Mesenchymal stem cell (in vitro differentiated cells and primary cell): ENCODE data around the gene TC2N.
"Not testable (repeated sequence)": the region's sequence is repeated elsewhere in the genome, so short reads cannot be mapped to it uniquely, and the experiment has no call there.

Source experiments
- DNase-seq: peaks from one replicate; pipeline ENCODE4 v3.0.0-alpha.2; 2013
- H2AFZ ChIP-seq: one replicate; pipeline ENCODE4 v1.6.1; 2013; ENCODE audit warnings: low read depth, mild to moderate bottlenecking, control low read depth, inconsistent platforms, low read length, moderate library complexity
- H2AK5ac ChIP-seq: 2 replicates; pipeline ENCODE4 v1.6.1; 2013; ENCODE audit warnings: low read length, moderate library complexity, mild to moderate bottlenecking, inconsistent platforms; ENCODE audit not compliant: severe bottlenecking
- H2BK120ac ChIP-seq: one replicate; pipeline ENCODE4 v1.6.1; 2013; ENCODE audit warnings: low read depth, mild to moderate bottlenecking, inconsistent platforms, low read length, moderate library complexity
- H2BK12ac ChIP-seq, 2 experiments: one replicate each; pipeline ENCODE4 v1.6.1; 2013; ENCODE audit warnings: inconsistent platforms in 2 of 2, low read length in 2 of 2, mild to moderate bottlenecking in 2 of 2, moderate library complexity in 2 of 2, control low read depth in 1 of 2
- H2BK15ac ChIP-seq: one replicate; pipeline ENCODE4 v1.6.1; 2013; ENCODE audit warnings: mild to moderate bottlenecking, low read depth, inconsistent platforms; ENCODE audit not compliant: poor library complexity, severe bottlenecking
- H2BK5ac ChIP-seq: 2 replicates; pipeline ENCODE4 v1.6.1; 2013; ENCODE audit warnings: low read depth, mild to moderate bottlenecking, low read length, control low read depth, inconsistent platforms; ENCODE audit not compliant: poor library complexity, severe bottlenecking
- H3K14ac ChIP-seq, 2 experiments: one replicate each; pipeline ENCODE4 v1.6.1; 2013; ENCODE audit warnings: inconsistent platforms in 2 of 2, low read length in 2 of 2, control low read depth in 1 of 2, mild to moderate bottlenecking in 1 of 2, moderate library complexity in 1 of 2
- H3K18ac ChIP-seq, 2 experiments: one replicate each; pipeline ENCODE4 v1.6.1; 2013; ENCODE audit warnings: inconsistent platforms in 2 of 2, low read length in 2 of 2, control low read depth in 1 of 2, low read depth in 1 of 2, mild to moderate bottlenecking in 1 of 2
- H3K23ac ChIP-seq, 2 experiments: one replicate each; pipeline ENCODE4 v1.6.1; 2013; ENCODE audit warnings: inconsistent platforms in 2 of 2, low read length in 2 of 2, mild to moderate bottlenecking in 2 of 2, moderate library complexity in 2 of 2, control low read depth in 1 of 2
- H3K27ac ChIP-seq: 2 replicates; pipeline ENCODE4 v1.5.1; 2013; ENCODE audit warnings: mild to moderate bottlenecking, moderate library complexity, low read length, control low read depth, inconsistent platforms; ENCODE audit not compliant: poor library complexity, severe bottlenecking
- H3K27me3 ChIP-seq, 2 experiments: 2 replicates each; pipeline versions ENCODE4 v1.6.1 to v1.7.0; 2013; ENCODE audit warnings: low read length in 2 of 2, mild to moderate bottlenecking in 2 of 2, moderate library complexity in 2 of 2, control low read depth in 1 of 2, inconsistent platforms in 1 of 2; ENCODE audit not compliant: control insufficient read depth in 1 of 2, insufficient read depth in 1 of 2
- H3K36me3 ChIP-seq, 2 experiments: 2 replicates each; pipeline versions ENCODE4 v1.6.1 to v1.7.0; 2013; ENCODE audit warnings: low read length in 2 of 2, control low read depth in 1 of 2, inconsistent platforms in 1 of 2, low read depth in 1 of 2, mild to moderate bottlenecking in 1 of 2; ENCODE audit not compliant: insufficient read depth in 2 of 2, control insufficient read depth in 1 of 2
- H3K4ac ChIP-seq, 2 experiments: one replicate each; pipeline ENCODE4 v1.6.1; 2013; ENCODE audit warnings: inconsistent platforms in 2 of 2, low read length in 2 of 2, mild to moderate bottlenecking in 2 of 2, moderate library complexity in 2 of 2, control low read depth in 1 of 2, low read depth in 1 of 2
- H3K4me1 ChIP-seq: 2 replicates; pipeline ENCODE4 v1.6.1; 2013; ENCODE audit warnings: low read depth, low read length, control low read depth; ENCODE audit not compliant: control insufficient read depth, insufficient read depth
- H3K4me2 ChIP-seq: 2 replicates; pipeline ENCODE4 v1.6.1; 2013; ENCODE audit warnings: low read length, mild to moderate bottlenecking, inconsistent platforms; ENCODE audit not compliant: poor library complexity, severe bottlenecking
- H3K4me3 ChIP-seq, 2 experiments: 2 replicates each; pipeline versions ENCODE4 v1.5.1 to v1.7.0; 2013; ENCODE audit warnings: low read length in 2 of 2, mild to moderate bottlenecking in 2 of 2, control low read depth in 1 of 2, low read depth in 1 of 2; ENCODE audit not compliant: insufficient read depth in 1 of 2
- H3K79me1 ChIP-seq: replicated peaks from 2 replicates; pipeline ENCODE4 v1.6.1; 2013; ENCODE audit warnings: mild to moderate bottlenecking, control low read depth, low read length, inconsistent platforms; ENCODE audit not compliant: poor library complexity, severe bottlenecking
- H3K9ac ChIP-seq: 2 replicates; pipeline ENCODE4 v1.7.0; 2013; ENCODE audit warnings: mild to moderate bottlenecking, low read length, moderate library complexity
- H3K9me3 ChIP-seq: 2 replicates; pipeline ENCODE4 v1.7.0; 2013; ENCODE audit warnings: mild to moderate bottlenecking, low read length; ENCODE audit not compliant: control insufficient read depth
- H4K8ac ChIP-seq: one replicate; pipeline ENCODE4 v1.6.1; 2013; ENCODE audit warnings: inconsistent platforms, mild to moderate bottlenecking, low read length, moderate library complexity
- H4K91ac ChIP-seq: one replicate; pipeline ENCODE4 v1.6.1; 2013; ENCODE audit warnings: mild to moderate bottlenecking, low read length, inconsistent platforms
- WGBS: methylation state at CpG from one replicate; pipeline ENCODE4 v1.1.7; 2013; ENCODE audit warnings: mixed read lengths; 5-methylcytosine and 5-hydroxymethylcytosine counted together

The TC2N gene

GRCh38 chr14:91898372-91898771 is 31.0 kb upstream of the TC2N start:
- 84% methylated on average over 5 of the region's 5 CpGs for WGBS
- Histone ChIP-seq H2BK15ac (no peak overlapping the region), H2BK5ac (no peak overlapping the region), H4K91ac (no peak overlapping the region), H2BK12ac (no peak overlapping the region), H3K4ac (no peak overlapping the region), H3K79me1 (no peaks in the 10 kb centered on the region), H3K18ac (no peak overlapping the region), H3K4me3 (no peak overlapping the region), H3K4me1 (peaks cover 5% of the 10 kb centered on the region), H3K4me2 (no peak overlapping the region), H2AFZ (no peak overlapping the region), H3K27ac (no peak overlapping the region), H3K9me3 (no peaks in the 10 kb centered on the region), H2AK5ac (no peak overlapping the region), H3K14ac (no peak overlapping the region), H3K9ac (no peak overlapping the region), H4K8ac (no peak overlapping the region), H3K27me3 (peaks cover 0 to 12% of the 10 kb centered on the region in 2 experiments), H3K23ac (no peak overlapping the region), H2BK120ac (no peak overlapping the region), H3K36me3 (no peaks in the 10 kb centered on the region)
- no peak for DNase-seq

DNA sequence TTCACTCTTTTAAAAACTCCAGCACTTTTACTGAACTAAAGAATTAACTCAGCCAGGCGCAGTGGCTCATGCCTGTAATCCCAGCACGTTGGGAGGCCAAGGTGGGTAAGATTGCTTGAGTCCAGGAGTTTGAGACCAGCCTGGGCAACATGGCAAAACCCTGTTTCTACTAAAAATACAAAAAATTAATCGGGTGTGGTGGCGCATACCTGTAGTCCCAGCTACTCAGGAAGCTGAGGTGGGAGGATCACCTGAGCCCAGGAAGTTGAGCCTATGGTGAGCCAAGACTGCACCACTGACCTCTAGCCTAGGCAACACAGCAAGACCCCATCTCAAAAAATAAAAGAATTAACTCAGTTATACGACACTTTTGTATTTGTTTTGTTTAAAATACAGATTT is 30.4 kb upstream of the TC2N start:
- not testable (repeated sequence) for H3K9ac ChIP-seq, DNase-seq, H3K4me2 ChIP-seq, H2BK120ac ChIP-seq, H4K8ac ChIP-seq, H3K36me3 ChIP-seq, H2BK5ac ChIP-seq, H2BK15ac ChIP-seq, H3K4ac ChIP-seq, H3K23ac ChIP-seq, H3K14ac ChIP-seq, H3K27ac ChIP-seq, H3K4me3 ChIP-seq, H3K9me3 ChIP-seq, H2AFZ ChIP-seq, H3K4me1 ChIP-seq, H2BK12ac ChIP-seq, H3K79me1 ChIP-seq, H2AK5ac ChIP-seq, H3K18ac ChIP-seq, H4K91ac ChIP-seq
- WGBS = 97% methylated on average over 4 of the region's 5 CpGs
- H3K27me3 ChIP-seq = peaks cover 0 to 12% of the 10 kb centered on the region in 2 experiments

- peaks cover 0 to 12% of the 10 kb centered on the region in 2 experiments for H3K27me3 ChIP-seq
- no peak overlapping the region for H3K9ac ChIP-seq
- H3K9me3 ChIP-seq = no peaks in the 10 kb centered on the region
- no peak overlapping the region for H2BK120ac ChIP-seq
- H3K36me3 ChIP-seq = no peaks in the 10 kb centered on the region
- no peak overlapping the region for H2AFZ ChIP-seq
- no peak overlapping the region for H3K4me2 ChIP-seq
- no peaks in the 10 kb centered on the region for H3K79me1 ChIP-seq
- no peak overlapping the region for H4K8ac ChIP-seq
- H3K27ac ChIP-seq = no peak overlapping the region
- H3K18ac ChIP-seq = no peak overlapping the region
- WGBS = 65% methylated on average over 10 of the region's 10 CpGs
- no peak overlapping the region for H2BK15ac ChIP-seq
- H2AK5ac ChIP-seq = no peak overlapping the region
- H4K91ac ChIP-seq = no peak overlapping the region
- peak overlapping the region in 1 of 2 experiments; percentile 27 for H2BK12ac ChIP-seq
- no peak overlapping the region for H3K4ac ChIP-seq
- H3K4me1 ChIP-seq = peaks cover 5% of the 10 kb centered on the region
- H3K23ac ChIP-seq = no peak overlapping the region
- H3K4me3 ChIP-seq = no peak overlapping the region
- peak; percentile 63 for DNase-seq
- no peak overlapping the region for H2BK5ac ChIP-seq
- peak overlapping the region in 1 of 2 experiments; percentile 46 for H3K14ac ChIP-seq
These were observed 29.9 kb upstream of the TC2N start for GRCh38 chr14:91897106-91897701.

DNA sequence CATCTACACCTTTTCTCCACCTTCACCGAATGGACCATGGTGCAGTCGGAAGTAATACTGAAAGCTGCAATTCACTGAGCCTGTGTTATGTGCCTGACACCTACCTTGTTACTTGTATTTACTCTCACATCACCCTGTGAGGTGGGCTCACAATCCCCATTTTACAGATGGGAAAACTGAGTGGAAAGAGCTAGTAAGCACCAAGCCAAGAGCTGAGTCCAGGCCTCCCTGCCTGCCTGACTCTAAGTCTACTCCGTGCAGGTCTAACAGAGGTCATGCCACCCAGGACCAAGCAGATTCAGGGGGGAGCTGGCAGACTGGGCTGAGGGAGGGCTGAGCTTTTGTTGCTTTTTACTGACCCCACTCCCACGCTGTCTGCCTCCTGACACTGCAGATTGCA is 29.1 kb upstream of the TC2N start:
- no peak overlapping the region for H3K9ac ChIP-seq
- no peak overlapping the region for H3K4me3 ChIP-seq
- no peaks in the 10 kb centered on the region for H3K9me3 ChIP-seq
- no peaks in the 10 kb centered on the region for H3K79me1 ChIP-seq
- H3K18ac ChIP-seq = no peak overlapping the region
- H4K91ac ChIP-seq = no peak overlapping the region
- no peak overlapping the region for H2BK5ac ChIP-seq
- 95% methylated on average over 3 of the region's 4 CpGs for WGBS
- H3K4me1 ChIP-seq = peaks cover 5% of the 10 kb centered on the region
- no peak overlapping the region for H3K4ac ChIP-seq
- peak overlapping the region in 1 of 2 experiments; percentile 67 for H3K23ac ChIP-seq
- no peak overlapping the region for H3K27ac ChIP-seq
- no peak overlapping the region for H2BK120ac ChIP-seq
- H3K27me3 ChIP-seq = peaks cover 0 to 15% of the 10 kb centered on the region in 2 experiments
- no peak overlapping the region for H2AK5ac ChIP-seq
- H2BK12ac ChIP-seq = no peak overlapping the region
- H3K36me3 ChIP-seq = no peaks in the 10 kb centered on the region
- no peak overlapping the region for H4K8ac ChIP-seq
- no peak overlapping the region for H3K4me2 ChIP-seq
- no peak overlapping the region for H2BK15ac ChIP-seq
- no peak overlapping the region for H3K14ac ChIP-seq
- H2AFZ ChIP-seq = no peak overlapping the region
- no peak for DNase-seq
